ENCODE data around the gene ALOX12B.

GRCh38 chr17:8072341-8072728 lies 15.2 kb downstream of the ALOX12B start:
- TF ChIP-seq POLR2A (IDR thresholded peaks at IDR 0.05; ENCODE audit: low read length) (no peak), GATA1 (IDR thresholded peaks at IDR 0.05; ENCODE audit: low read depth, low read length) (no peak)

Measured in erythroblast (primary cell).